HG03469 (cell line): ENCODE data around the gene SMIM24.
"Not testable (repeated sequence)": the region's sequence is repeated elsewhere in the genome, so short reads cannot be mapped to it uniquely, and the experiment has no call there.

ENCODE experiments used
- ATAC-seq: cut with Tn5 transposase; IDR thresholded peaks from one replicate; pipeline ENCODE4 v1.9.1; 2021; ENCODE audit warnings: mild to moderate bottlenecking, moderate library complexity, moderate number of reproducible peaks; ENCODE audit not compliant: unreplicated experiment

Gene SMIM24

DNA sequence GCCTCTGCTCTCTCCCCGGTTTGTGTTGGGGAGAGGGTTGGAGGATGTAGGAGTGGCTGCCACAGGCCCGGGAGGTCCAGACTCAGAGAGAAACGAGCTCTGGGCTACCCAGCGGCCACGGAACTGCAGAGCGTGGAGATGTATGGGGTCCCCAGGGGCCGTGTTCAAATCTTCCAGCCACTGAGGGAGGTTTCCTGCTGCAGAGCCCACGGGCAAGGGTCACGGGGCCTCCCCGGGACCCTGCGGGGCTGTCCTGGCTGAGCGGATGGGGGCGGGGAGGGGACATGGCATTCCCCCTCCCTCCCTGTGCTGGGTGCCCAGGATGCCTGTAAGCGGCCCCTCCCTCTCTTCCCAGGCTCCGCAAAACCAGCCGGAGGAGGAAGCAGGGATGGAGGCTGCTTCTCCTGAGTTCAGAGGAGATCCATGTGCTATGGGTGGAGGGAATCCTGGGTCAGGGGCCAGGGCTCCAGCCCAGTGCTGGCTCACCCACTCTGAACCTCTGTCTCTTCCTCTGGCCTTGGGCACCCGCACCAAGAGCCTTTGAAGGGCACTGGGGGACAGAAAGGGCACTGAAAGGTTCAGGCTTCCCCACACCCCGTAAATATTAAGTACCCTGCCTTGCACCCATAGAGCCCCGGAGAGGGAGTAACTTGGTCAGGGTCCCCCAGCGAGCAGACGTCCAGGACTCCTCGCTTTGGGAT lies 22.6 kb downstream of the SMIM24 start:
- no peak for ATAC-seq

DNA sequence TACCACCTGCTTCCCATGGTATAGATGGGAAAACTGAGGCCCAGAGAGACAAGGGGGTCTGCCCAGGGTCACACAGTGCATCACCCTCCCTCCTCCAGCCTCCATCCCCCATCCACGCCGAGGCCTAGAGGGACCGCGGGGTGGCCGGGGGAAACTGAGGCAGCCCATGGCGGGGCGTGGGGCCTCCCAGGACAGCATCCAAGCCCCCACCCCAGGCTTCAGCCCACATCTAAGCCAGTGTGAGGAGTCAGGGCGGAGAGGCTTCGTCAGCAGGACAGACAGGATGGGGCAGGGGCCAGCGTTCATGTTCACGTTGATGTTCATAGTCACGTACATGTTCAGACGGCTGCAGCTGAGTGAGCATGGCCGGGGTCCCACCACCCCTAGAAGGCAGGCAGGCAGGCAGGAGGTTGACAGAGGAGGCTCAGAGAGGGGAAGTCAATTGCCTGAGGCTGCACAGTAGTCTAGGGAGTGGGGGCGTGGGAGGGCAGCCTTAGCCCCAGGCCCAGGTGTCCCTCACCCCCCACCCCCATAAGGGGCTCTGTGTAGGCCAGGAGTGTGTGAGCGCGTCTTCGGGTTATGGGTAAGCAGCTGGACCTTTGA lies 23.3 kb downstream of the SMIM24 start:
- ATAC-seq: no peak

DNA sequence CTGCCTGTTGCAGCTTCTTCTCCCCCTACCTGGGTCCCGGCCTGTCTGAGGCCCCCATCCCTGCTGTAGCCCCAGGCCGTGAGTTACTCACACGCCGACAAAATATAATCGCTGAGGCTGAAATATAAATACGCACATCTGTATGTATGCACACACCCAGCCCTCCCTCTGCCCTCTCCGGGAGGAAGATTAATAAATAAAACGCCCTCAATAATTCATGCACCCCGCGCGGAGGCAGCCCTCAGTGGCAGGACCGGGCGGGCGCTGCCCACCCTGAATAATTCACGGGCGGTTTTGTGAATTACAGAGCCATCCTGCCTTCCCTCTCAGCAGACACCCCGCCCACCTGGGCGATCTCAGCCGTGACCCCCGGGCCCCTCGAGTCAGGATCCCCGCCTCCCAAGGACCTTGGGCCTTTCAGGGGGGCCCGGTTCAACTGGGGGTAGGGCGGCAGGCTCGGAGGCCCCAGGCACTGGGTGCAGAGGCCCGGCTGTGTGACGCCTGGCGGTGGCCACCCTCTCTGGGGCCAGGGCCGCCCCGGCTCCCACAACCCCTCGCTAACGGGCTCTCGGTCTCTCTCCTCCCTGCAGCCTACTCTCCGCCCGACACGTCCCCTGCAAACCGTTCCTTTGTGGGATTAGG lies 24.2 kb downstream of the SMIM24 start:
- ATAC-seq: no peak

DNA sequence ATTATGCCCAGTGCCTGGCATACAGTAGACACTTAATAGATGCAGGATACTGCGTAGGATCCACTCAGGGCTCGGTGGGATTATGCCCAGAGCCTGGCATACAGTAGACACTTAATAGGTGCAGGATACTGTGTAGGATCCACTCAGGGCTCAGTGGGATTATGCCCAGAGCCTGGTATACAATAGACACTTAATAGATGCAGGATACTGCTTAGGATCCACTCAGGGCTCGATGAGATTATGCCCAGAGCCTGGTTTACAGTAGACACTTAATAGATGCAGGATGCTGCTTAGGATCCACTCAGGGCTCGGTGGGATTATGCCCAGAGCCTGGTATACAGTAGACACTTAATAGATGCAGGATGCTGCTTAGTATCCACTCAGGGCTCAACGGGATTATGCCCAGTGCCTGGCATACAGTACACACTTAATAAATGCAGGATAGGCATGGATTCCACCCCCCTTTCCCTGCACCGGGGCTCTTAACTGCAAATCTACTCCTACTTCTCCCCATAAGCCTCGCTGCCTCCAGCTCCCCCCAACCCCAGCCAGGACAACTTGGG lies 24.9 kb downstream of the SMIM24 start:
- ATAC-seq: no peak

DNA sequence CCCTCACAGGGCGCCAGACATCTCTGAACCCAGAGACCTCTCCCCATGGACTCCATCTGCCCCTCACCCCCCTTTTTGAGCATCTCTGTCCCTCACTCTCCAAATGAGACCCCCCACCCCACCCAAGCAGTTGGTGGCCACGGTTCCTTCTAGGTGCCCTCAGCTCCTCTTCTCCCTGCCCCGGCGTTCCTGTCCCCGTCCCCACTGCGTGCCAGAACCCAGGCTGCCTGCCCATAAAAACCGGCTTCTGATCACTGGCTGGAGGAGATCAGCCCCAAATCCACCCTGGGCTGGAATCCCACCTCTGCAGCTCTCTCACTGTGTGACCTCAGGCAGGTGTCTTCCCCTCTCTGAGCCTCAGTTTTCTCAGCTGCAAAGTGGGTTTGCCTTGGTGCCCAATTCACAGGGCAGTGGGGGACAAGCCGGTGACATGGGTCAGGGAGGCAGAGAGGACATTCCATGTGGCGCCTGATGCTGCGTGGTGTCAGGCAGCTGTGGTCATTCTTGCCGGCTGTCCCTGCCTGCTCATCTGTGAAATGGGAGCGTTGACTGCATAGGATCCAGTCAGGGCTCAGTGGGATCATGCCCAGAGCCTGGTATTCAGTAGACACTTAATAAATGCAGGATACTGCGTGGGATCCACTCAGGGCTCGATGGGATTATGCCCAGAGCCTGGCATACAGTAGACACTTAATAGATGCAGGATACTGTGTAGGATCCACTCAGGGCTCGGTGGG lies 25.5 kb downstream of the SMIM24 start:
- ATAC-seq: no peak

DNA sequence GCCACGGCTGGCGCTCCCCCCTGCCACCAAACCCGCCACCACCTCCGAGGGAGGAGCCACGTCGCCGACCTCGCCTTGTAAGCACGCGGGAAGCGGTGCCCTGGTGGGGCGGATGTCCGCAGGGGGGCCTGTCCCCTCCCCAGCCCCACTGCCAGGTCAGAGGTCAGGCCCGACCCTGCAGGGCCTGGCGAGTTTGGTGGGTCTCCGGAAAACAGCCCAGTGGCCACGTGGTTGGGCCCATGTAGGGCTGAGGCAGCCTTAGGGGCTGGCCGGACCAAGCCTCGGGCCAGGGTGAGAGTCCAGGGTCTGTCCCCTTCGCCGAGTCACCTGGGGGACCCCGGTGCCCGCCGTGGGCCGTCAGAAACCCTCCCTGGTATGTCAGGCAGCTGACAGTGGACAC lies 26.5 kb downstream of the SMIM24 start:
- ATAC-seq: no peak

DNA sequence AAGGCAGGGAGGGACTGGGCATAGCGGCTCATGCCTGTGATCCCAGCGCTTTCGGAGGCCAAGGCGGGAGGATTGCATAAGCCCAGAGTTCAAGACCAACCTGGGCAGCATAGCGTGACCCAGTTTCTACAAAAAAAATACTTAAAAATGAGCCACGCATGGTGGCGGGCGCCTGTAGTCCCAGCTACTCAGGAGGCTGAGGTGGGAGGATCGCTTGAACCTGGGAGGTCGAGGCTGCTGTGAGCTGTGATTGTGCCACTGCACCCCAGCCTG lies 27.4 kb downstream of the SMIM24 start:
- ATAC-seq: not testable (repeated sequence)

DNA sequence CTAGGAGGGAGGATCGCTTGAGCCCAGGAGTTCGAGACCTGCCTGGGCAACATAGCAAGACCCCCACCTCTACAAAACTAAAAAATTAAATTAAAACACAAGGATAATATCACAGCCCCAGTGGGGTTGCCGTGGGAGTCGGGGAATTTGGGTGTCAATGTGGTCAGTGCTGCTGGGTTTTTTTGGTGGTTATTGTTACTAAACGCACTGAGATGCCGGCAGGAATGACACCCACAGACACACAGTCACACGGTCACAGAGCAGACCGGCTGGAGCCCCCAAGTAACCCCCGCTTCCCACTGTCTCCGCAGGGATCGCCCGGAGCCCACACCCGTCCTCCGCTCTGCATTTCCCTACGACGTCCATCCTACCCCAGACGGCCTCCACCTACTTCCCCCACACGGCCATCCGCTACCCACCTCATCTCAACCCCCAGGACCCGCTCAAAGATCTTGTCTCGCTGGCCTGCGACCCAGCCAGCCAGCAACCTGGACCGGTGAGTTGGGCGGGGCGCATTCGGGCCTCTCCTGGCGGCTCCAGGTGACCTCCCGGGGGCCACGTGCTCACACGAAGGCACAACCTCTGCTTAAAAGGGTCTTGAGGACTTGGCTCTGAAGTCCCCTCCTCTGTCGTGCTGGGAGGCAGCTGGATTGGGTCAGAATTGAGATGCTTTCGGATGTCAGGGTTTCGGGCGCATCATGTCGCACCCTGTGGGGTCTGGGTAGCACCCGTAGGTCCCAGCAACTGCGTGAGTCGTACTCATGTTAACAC lies 28.0 kb downstream of the SMIM24 start:
- ATAC-seq: no peak

DNA sequence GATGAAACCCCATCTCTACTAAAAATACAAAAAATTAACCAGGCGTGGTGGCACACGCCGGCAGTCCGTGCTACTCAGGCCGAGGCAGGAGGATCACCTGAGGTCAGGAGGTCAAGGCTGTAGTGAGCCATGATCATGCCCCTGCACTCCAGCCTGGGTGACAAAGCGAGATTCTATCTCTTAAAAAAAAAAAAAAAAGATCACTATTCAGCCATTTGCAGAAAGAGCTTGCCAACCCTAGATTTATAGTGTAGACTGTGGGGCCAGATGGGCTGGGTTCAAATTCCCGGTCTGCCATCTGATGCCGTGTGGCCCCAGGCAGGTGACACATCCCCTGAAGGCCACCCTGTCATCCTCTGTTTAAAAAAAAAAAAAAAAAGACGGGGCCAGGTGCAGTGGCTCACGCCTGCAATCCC lies 28.9 kb downstream of the SMIM24 start:
- no peak for ATAC-seq

DNA sequence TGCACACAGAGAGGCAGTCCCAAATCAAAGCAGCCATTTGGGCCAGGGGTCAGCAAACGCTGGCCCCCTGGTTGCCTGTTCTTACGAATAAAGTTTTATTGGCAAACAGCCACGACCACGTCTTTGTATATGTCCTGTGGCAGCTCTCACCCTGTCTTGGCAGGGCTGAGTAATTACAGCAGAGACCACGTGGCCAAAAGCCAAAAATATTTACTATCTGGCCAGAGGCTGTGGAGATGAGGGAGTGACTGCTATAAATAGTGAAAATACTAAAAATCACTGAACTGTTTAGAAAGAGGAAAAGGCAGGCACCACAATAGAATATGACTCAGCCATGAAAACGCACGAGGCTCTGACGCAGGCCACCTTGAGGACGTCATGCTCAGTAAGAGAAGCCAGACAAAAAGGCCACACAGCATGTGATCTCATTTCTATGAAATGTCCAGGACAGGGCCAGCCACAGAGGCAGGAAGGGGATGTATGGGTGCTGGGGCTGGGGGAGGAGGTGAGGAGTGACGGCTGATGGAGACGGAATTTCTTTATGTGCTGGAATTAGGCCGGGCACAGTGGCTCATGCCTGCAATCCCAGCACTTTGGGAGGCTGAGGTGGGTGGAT lies 29.4 kb downstream of the SMIM24 start:
- no peak for ATAC-seq

DNA sequence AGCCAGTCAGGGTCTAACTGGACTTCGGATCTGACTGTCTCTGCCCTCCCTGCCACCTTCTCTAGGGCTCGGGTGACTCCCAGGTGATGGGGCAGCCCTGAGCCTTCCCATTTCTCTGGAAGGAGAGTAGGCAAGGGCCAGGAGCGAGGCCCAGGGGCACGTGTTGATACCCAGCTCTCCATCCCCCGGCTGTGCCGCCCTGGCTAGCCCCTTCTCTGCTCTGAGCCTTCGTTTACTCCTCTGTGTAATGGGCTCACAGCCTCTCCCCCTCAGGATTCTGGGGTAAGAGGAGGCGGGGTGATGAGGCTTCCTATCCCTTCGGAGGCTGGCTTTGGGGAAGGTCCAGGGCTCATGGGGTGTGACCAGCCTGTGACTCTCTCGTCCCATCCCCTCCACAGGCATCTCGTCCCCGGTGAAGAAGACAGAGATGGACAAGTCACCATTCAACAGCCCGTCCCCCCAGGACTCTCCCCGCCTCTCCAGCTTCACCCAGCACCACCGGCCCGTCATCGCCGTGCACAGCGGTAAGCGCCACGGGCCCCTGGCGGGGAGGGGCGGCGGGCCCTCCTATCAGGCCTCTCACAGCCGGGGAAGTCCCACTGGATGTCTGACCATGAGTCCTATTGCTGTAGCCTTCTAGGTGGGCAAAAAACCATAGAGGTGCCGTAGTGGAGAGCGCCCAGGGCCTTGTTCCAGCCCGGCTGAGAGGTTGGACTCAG lies 31.6 kb downstream of the SMIM24 start:
- no peak for ATAC-seq

DNA sequence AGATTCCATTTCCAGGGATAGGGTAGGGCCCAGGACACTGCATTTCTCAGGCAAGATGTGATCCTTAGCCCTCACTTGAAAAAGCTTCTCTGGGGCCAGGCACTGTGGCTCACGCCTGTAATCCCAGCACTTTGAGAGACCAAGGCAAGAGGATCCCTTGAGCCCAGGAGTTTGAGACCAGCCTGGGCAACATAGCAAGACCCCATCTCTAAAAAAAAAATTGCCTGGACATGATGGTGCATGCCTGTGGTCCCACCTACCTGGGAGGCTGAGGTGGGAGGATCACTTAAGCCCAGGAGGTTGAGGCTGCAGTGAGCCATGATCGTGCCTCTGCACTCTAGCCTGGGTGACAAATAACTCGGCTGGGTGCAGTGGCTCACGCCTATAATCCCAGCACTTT lies 33.7 kb downstream of the SMIM24 start:
- not testable (repeated sequence) for ATAC-seq

DNA sequence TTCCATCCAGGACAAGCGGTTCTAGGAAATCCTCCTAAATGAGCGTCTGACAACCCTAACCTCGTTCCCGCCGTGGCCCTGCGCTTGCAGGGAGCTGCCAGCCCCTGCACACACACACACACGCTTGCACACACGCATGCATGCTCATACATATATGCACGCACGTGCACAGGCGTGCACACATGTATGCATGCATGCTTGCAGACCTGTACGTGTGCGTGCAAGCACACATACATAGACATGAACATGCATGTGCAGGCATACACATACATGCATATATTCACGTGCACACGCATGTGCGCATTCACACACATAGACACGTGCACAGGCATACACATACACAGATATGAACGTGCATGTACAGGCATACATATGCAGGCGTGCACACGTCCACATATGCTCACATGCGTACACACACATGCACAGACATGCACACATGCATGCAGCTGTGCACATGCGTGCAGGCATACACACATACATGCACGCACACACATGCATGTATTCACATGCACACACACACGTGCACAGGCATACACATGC lies 35.6 kb downstream of the SMIM24 start:
- ATAC-seq: no peak

DNA sequence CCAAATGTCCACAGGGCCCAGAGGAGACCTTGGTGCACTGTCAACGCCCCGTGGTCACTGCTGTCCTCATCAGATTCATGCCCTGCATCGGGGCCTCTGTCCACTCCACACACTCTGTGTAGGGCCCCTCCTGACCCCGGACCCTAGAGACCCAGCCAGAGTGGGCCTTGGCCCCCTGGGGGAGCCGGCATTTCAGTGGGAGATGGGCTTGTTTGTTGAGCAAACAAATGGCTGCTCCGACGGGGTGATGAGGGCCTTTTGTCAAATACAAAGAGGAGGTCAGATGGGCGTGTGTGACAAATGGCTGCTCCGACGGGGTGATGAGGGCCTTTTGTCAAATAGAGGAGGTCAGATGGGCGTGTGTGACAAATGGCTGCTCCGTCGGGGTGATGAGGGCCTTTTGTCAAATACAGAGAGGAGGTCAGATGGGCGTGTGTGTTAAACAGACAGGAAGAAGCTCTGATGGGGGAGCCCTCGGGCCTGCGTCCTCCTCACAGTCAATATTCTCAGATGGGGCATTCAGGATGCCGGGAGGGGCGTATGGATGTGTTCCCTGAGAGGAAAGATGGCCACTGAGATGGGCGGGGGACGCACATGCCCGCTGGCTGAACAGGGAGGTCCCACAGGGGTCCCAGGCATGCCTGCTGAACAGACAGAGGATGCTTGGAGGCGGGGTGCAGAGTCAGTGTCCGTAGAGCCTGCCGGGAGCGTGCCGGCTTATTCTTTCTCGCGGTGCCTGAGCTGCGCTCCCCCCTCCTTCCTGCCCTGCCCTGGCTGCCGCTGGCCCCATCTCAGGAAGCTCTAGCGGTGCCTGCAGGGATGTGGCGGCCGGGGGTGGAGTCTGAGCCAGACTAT lies 36.3 kb downstream of the SMIM24 start:
- ATAC-seq: no peak

DNA sequence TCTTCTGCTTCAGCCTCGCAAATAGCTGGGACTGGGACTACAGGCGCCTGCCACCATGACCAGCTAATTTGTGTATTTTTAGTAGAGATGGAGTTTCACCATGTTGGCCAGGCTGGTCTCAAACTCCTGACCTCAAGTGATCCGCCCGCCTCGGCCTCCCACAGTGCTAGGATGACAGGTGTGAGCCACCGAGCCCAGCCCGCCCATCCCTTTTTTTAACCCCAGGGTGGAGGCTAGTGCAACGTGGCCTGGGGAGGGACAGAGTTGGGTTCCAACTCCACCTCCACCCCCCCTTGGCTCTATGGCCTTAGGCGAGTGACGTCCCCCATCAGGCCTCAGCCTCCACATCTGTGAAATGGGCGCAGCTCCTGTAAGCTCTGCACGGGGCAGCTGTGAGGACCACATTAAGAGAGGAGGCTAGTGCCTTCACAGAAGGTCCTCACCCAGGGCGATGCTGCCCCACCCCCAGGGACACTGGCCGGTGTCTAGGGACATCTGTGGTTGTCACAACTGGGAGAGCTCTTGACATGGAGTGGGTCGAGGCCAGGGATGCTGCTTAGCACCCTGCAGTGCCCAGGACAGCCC lies 37.7 kb downstream of the SMIM24 start:
- ATAC-seq: no peak

DNA sequence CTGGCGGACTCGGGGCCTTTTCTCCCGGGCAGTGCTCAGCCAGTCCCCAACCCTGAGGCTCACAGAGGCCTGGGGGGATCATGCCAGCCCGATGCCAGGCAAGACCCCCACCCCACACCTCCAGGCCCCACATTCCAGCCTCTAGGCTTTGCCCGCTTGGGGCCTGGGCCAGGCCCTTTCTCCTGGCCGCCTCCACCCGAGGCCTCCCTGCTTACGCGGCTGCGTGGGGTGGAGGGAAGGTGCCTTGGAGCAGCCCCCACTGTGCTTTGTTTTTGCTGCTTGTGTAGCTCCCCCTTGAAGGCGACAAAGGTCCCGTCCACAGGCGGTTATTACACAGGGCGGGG lies 38.4 kb downstream of the SMIM24 start:
- ATAC-seq: no peak

DNA sequence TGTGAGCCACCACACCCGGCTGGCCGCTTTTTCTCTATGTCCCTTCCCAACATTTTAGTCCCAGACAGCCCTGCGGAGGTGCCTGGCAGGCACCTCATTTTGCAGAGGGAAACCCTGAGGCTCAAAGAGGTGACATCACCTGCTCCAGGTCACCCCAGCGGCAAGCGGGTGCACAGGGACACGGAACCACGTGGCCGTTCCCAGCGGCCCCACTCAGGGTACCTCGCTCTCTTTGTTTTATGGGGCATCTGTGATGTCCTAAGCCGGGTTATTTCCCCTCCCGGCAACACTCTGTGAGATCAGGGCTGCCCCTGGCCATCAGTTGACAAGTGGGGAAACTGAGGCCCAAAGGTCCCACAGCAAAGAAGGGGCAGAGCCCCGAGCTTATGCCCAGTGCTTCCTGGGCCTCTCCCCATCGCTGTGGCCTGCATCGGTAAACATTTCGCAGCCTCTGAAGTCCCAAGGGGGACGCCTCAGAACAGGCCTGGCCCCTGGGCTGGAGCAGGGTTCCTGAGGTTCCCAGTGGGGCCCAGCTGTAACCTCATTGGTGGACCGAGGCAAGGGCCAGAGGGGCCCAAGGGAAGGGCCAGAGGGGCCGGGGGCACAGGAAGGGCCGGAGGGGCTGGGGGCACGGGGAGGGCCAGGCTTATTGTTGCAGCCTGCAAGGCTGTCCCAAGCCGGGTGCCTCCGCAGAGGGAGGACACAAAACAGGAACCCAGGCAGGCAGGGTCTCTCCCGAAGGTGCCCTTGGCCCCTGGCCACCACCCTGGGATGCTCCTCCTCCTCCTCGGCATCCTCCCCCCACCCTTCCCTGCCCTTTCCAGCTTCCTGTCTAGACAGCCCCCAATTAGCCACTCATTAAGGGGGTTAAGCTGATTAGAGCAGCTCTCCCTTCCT lies 39.0 kb downstream of the SMIM24 start:
- ATAC-seq: no peak
